ENCODE data around the gene AQP2.

DNA sequence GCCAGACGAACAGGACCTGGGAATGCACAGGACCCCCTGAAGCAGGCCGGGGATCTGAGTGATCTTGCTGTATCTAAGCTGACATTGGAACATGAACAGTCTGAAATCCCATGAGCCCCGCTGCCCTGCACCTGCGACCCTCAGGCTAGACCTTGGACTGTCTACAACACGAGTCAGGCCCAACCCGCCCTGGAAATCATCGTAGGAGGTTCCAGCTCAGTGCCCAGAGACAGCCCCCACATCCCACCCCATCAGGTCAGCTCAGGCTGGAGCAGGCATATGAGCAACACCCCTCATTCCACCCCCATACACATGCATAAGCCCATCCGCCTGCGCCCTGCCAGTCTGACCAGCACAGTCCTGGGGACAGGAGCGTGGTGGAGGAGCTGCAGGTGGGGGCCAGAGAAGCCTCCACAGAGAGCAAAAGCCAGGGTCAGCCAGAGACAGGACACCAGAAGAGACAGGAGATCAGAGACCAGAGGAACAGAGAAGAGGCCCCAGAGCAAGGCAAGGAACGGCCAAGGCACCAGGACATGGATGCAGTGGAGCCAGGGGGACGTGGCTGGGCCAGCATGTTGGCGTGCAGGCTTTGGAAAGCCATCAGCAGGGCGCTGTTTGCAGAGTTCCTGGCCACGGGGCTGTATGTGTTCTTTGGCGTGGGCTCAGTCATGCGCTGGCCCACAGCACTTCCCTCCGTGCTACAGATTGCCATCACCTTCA, 22.3 kb downstream of the AQP2 start, which contains the start of gene AQP6:
- TF ChIP-seq POLR2A (IDR thresholded peaks at IDR 0.05; ENCODE audit: low read length) (no peak), GATA1 (IDR thresholded peaks at IDR 0.05; ENCODE audit: low read depth, low read length) (no peak)

Measured in erythroblast (primary cell).